Naive B cell (primary cell): ENCODE results near the gene UNC5C. TPM values are rescaled to one million over a fixed set of nuclear protein-coding genes. Genes with fewer than 3 reads are reported as not detected.

ENCODE experiments used
- ATAC-seq, 2 donors: fragments of 150-1000 bp; cut with Tn5 transposase; 2 replicates each; pipeline ENCODE4 v1.10.0; 2021; ENCODE audit warnings: low read depth in 2 of 2, mild to moderate bottlenecking in 2 of 2, moderate library complexity in 2 of 2
- DNase-seq: peaks from one replicate; pipeline ENCODE4 v3.0.0; 2022
- H3K27ac Mint-ChIP-seq, 6 donors: one replicate each; pipeline ENCODE4 v1.8.0; 2020 to 2022; ENCODE audit warnings: mild to moderate bottlenecking in 6 of 6, mixed read lengths in 6 of 6, moderate library complexity in 5 of 6, inconsistent platforms in 2 of 6
- H3K27me3 Mint-ChIP-seq, 3 donors: one replicate each; pipeline ENCODE4 v1.8.0; 2021 to 2022; ENCODE audit warnings: mixed read lengths in 3 of 3, mild to moderate bottlenecking in 1 of 3
- H3K36me3 Mint-ChIP-seq, 2 donors: one replicate each; pipeline ENCODE4 v1.8.0; 2020 to 2022; ENCODE audit warnings: mixed read lengths in 2 of 2, inconsistent platforms in 1 of 2, mild to moderate bottlenecking in 1 of 2
- H3K4me1 Mint-ChIP-seq, 3 donors: one replicate each; pipeline ENCODE4 v1.8.0; 2020 to 2022; ENCODE audit warnings: mixed read lengths in 3 of 3, inconsistent platforms in 1 of 3, mild to moderate bottlenecking in 1 of 3, moderate library complexity in 1 of 3
- H3K4me3 Mint-ChIP-seq, 8 donors: one replicate each; pipeline ENCODE4 v1.8.0; 2020 to 2022; ENCODE audit warnings: mild to moderate bottlenecking in 8 of 8, mixed read lengths in 8 of 8, moderate library complexity in 8 of 8, inconsistent platforms in 2 of 8
- H3K9me3 Mint-ChIP-seq, 7 donors: one replicate each; pipeline ENCODE4 v1.8.0; 2020 to 2022; ENCODE audit warnings: mixed read lengths in 7 of 7, mild to moderate bottlenecking in 5 of 7, inconsistent platforms in 2 of 7, moderate library complexity in 1 of 7
- polyA plus RNA-seq, 6 donors: library from polyadenylated mRNA; unstranded; fragments of 300-500 nt; fragmentation: Illumina TruSeq; gene quantifications; one replicate each; pipeline ENCODE4 v1.2.3, GENCODE V29; 2021; ENCODE audit warnings: low read depth in 6 of 6

UNC5C gene
- polyA plus RNA-seq, 6 donors from 2014 or later = not detected

- DNase-seq = no peak
- Mint-ChIP-seq H3K4me1 (no peaks in the 10 kb centered on the region), H3K27ac (no peak overlapping the region), H3K9me3 (no peaks in the 10 kb centered on the region), H3K36me3 (no peaks in the 10 kb centered on the region), H3K4me3 (no peak overlapping the region), H3K27me3 (peaks cover 0 to 7% (median 0%) of the 10 kb centered on the region in 3 donors)
- no peak for ATAC-seq
Observed at GRCh38 chr4:95167805-95168204, 381.0 kb downstream of the UNC5C start.

GRCh38 chr4:95165926-95166524 is 382.7 kb downstream of the UNC5C start:
- no peaks in the 10 kb centered on the region for H3K4me1 Mint-ChIP-seq
- H3K36me3 Mint-ChIP-seq = no peaks in the 10 kb centered on the region
- no peak overlapping the region for H3K27ac Mint-ChIP-seq
- no peak overlapping the region for H3K4me3 Mint-ChIP-seq
- H3K9me3 Mint-ChIP-seq = no peaks in the 10 kb centered on the region
- ATAC-seq (peak in 1 of 2 donors; percentile 40), DNase-seq (peak; percentile 28)
- peaks cover 0 to 8% (median 0%) of the 10 kb centered on the region in 3 donors for H3K27me3 Mint-ChIP-seq

GRCh38 chr4:95162867-95163266 is 385.9 kb downstream of the UNC5C start:
- H3K36me3 Mint-ChIP-seq = no peaks in the 10 kb centered on the region
- no peak overlapping the region for H3K4me3 Mint-ChIP-seq
- peak overlapping the region in 1 of 6 donors; percentile 68 for H3K27ac Mint-ChIP-seq
- H3K27me3 Mint-ChIP-seq = peaks cover 0 to 16% (median 0%) of the 10 kb centered on the region in 3 donors
- no peaks in the 10 kb centered on the region for H3K9me3 Mint-ChIP-seq
- ATAC-seq (no peak), DNase-seq (no peak)
- H3K4me1 Mint-ChIP-seq = no peaks in the 10 kb centered on the region

GRCh38 chr4:95161781-95162469 is 386.8 kb downstream of the UNC5C start:
- DNase-seq = no peak
- peaks cover 0 to 16% (median 0%) of the 10 kb centered on the region in 3 donors for H3K27me3 Mint-ChIP-seq
- H3K9me3 Mint-ChIP-seq = no peaks in the 10 kb centered on the region
- no peak for ATAC-seq
- no peak overlapping the region for H3K4me3 Mint-ChIP-seq
- H3K27ac Mint-ChIP-seq = no peak overlapping the region
- H3K4me1 Mint-ChIP-seq = no peaks in the 10 kb centered on the region
- no peaks in the 10 kb centered on the region for H3K36me3 Mint-ChIP-seq

GRCh38 chr4:95159384-95159783 is 389.4 kb downstream of the UNC5C start:
- DNase-seq (no peak), ATAC-seq (no peak)
- H3K27me3 Mint-ChIP-seq = peaks cover 0 to 14% (median 0%) of the 10 kb centered on the region in 3 donors
- H3K9me3 Mint-ChIP-seq = no peaks in the 10 kb centered on the region
- peak overlapping the region in 1 of 6 donors; percentile 66 for H3K27ac Mint-ChIP-seq
- H3K36me3 Mint-ChIP-seq = no peaks in the 10 kb centered on the region
- no peaks in the 10 kb centered on the region for H3K4me1 Mint-ChIP-seq
- H3K4me3 Mint-ChIP-seq = no peak overlapping the region

- Mint-ChIP-seq H3K9me3 (no peaks in the 10 kb centered on the region), H3K4me3 (peak overlapping the region in 1 of 8 donors; percentile 59), H3K27ac (no peak overlapping the region)
Observed at GRCh38 chr4:95158626-95159025, 390.1 kb downstream of the UNC5C start.

GRCh38 chr4:95158045-95158444 is 390.7 kb downstream of the UNC5C start:
- no peaks in the 10 kb centered on the region for H3K4me1 Mint-ChIP-seq
- no peaks in the 10 kb centered on the region for H3K9me3 Mint-ChIP-seq
- peaks cover 0 to 12% (median 0%) of the 10 kb centered on the region in 3 donors for H3K27me3 Mint-ChIP-seq
- ATAC-seq (no peak), DNase-seq (no peak)
- H3K36me3 Mint-ChIP-seq = no peaks in the 10 kb centered on the region
- no peak overlapping the region for H3K4me3 Mint-ChIP-seq
- H3K27ac Mint-ChIP-seq = peak overlapping the region in 1 of 6 donors; percentile 42

More at GRCh38 chr4:95158626-95159025, 390.1 kb downstream of the UNC5C start:
- no peaks in the 10 kb centered on the region for H3K4me1 Mint-ChIP-seq
- H3K36me3 Mint-ChIP-seq = no peaks in the 10 kb centered on the region
- ATAC-seq = no peak
- H3K27me3 Mint-ChIP-seq = peaks cover 0 to 14% (median 0%) of the 10 kb centered on the region in 3 donors
- DNase-seq = no peak

- peaks cover 0 to 9% (median 0%) of the 10 kb centered on the region in 3 donors for H3K27me3 Mint-ChIP-seq
- H3K36me3 Mint-ChIP-seq = no peaks in the 10 kb centered on the region
- H3K4me3 Mint-ChIP-seq = no peak overlapping the region
- no peaks in the 10 kb centered on the region for H3K9me3 Mint-ChIP-seq
- DNase-seq (no peak), ATAC-seq (no peak)
- no peaks in the 10 kb centered on the region for H3K4me1 Mint-ChIP-seq
- peak overlapping the region in 1 of 6 donors; percentile 42 for H3K27ac Mint-ChIP-seq
Observed at GRCh38 chr4:95157596-95157995, 391.2 kb downstream of the UNC5C start.

GRCh38 chr4:95156452-95156765 is 392.4 kb downstream of the UNC5C start:
- Mint-ChIP-seq H3K9me3 (no peaks in the 10 kb centered on the region), H3K4me1 (no peaks in the 10 kb centered on the region), H3K36me3 (no peaks in the 10 kb centered on the region), H3K27me3 (peaks cover 0 to 9% (median 0%) of the 10 kb centered on the region in 3 donors), H3K27ac (no peak overlapping the region), H3K4me3 (no peak overlapping the region)
- ATAC-seq = no peak
- no peak for DNase-seq

GRCh38 chr4:95155759-95156451 is 392.9 kb downstream of the UNC5C start:
- Mint-ChIP-seq H3K27me3 (peaks cover 0 to 9% (median 0%) of the 10 kb centered on the region in 3 donors), H3K4me3 (no peak overlapping the region), H3K27ac (no peak overlapping the region), H3K4me1 (no peaks in the 10 kb centered on the region), H3K36me3 (no peaks in the 10 kb centered on the region), H3K9me3 (no peaks in the 10 kb centered on the region)
- no peak for ATAC-seq
- DNase-seq = no peak

- H3K9me3 Mint-ChIP-seq = no peaks in the 10 kb centered on the region
- no peaks in the 10 kb centered on the region for H3K27me3 Mint-ChIP-seq
- H3K27ac Mint-ChIP-seq = no peak overlapping the region
- DNase-seq = no peak
- no peaks in the 10 kb centered on the region for H3K4me1 Mint-ChIP-seq
- ATAC-seq = no peak
- H3K4me3 Mint-ChIP-seq = no peak overlapping the region
- no peaks in the 10 kb centered on the region for H3K36me3 Mint-ChIP-seq
Observed at GRCh38 chr4:95153182-95153581, 395.6 kb downstream of the UNC5C start.

- Mint-ChIP-seq H3K4me3 (no peak overlapping the region), H3K9me3 (no peaks in the 10 kb centered on the region), H3K4me1 (no peaks in the 10 kb centered on the region), H3K36me3 (no peaks in the 10 kb centered on the region), H3K27me3 (no peaks in the 10 kb centered on the region), H3K27ac (peak overlapping the region in 1 of 6 donors; percentile 17)
- no peak for ATAC-seq
- no peak for DNase-seq
Observed at GRCh38 chr4:95151255-95151654, 397.5 kb downstream of the UNC5C start.

- ATAC-seq = no peak
- Mint-ChIP-seq H3K27ac (no peak overlapping the region), H3K4me1 (no peaks in the 10 kb centered on the region), H3K27me3 (peaks cover 0 to 5% (median 4%) of the 10 kb centered on the region in 3 donors), H3K36me3 (peaks cover 0 to 6% of the 10 kb centered on the region in 2 donors), H3K4me3 (no peak overlapping the region), H3K9me3 (peaks cover 0 to 13% (median 2%) of the 10 kb centered on the region in 7 donors)
- no peak for DNase-seq
Observed at GRCh38 chr4:95142932-95143331, 405.8 kb downstream of the UNC5C start.

GRCh38 chr4:95141361-95141760 is 407.4 kb downstream of the UNC5C start:
- no peak for DNase-seq
- peaks cover 0 to 13% (median 4%) of the 10 kb centered on the region in 7 donors for H3K9me3 Mint-ChIP-seq
- H3K4me3 Mint-ChIP-seq = no peak overlapping the region
- no peaks in the 10 kb centered on the region for H3K4me1 Mint-ChIP-seq
- H3K27me3 Mint-ChIP-seq = peaks cover 0 to 5% (median 4%) of the 10 kb centered on the region in 3 donors
- H3K36me3 Mint-ChIP-seq = peaks cover 0 to 6% of the 10 kb centered on the region in 2 donors
- no peak for ATAC-seq
- H3K27ac Mint-ChIP-seq = no peak overlapping the region
